GM21528 (cell line): Measurements from ENCODE around the gene TMEM203.

Experiments used
- ATAC-seq: cut with Tn5 transposase; IDR thresholded peaks from one replicate; pipeline ENCODE4 v1.9.1; 2021; ENCODE audit warnings: mild to moderate bottlenecking, moderate library complexity; ENCODE audit not compliant: unreplicated experiment, low FRiP score

TMEM203 gene

GRCh38 chr9:137198051-137198901, 7.2 kb downstream of the TMEM203 start:
- no peak for ATAC-seq

- no peak for ATAC-seq
These were observed 9.8 kb downstream of the TMEM203 start for GRCh38 chr9:137195525-137196220.

- no peak for ATAC-seq
These were observed 10.5 kb downstream of the TMEM203 start for GRCh38 chr9:137194909-137195308.

GRCh38 chr9:137194388-137194787, 11.1 kb downstream of the TMEM203 start:
- ATAC-seq: no peak

DNA sequence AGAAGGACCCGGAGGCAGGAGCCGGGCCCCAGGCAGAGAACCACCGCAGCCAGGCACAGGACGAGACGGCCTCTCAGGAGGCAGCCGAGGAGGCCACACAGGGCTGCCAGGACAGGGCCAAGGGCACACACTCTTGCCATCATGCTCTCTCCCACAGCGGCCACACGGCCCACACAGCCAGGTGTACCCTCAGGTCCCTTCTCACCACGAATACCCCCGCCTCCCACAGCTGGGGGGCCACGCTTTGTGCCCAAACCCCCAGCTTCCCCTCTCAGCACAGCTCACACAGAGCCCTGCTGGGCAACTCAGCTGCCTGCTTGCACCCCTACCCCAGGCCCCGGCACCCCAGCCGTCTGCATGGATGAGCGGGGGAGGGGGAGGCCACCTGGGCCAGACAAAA, 11.7 kb downstream of the TMEM203 start:
- ATAC-seq: no peak

DNA sequence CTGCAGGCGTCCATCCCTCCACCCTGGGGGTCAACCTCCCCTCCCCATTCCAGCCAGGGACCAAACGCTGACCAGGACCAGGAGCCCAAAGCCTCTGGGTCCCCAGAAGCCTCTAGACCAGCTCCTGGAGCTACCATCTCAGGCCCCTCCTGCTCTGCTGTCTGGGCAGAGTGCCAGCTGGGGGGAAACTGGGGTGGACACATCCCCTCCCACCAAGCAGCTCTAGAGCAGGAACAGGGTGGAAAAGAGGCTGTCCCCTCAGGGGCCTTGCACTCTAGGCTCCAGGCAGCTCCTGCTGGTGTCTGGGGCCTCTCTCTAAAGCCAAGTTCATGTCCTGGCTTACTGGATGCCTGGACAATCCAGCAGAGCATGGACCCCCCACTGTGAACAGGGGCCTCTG, 12.6 kb downstream of the TMEM203 start:
- ATAC-seq: no peak

DNA sequence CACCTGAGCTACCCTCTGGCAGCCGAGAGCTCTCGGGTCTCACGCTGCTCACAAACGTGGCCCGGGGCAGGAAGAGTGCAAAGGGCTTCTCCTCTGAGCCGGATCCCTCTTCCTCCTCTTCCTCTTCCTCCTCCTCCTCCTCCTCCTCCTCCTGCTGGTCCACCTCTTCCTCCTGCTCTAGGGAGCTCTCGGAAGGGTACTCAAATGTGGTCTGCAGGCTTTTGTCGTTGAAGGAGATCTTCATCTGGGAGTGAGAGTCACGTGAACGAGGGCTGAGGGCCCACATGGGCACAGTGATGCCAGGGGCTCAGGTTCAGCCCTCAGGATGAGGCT, 13.0 kb downstream of the TMEM203 start:
- no peak for ATAC-seq

GRCh38 chr9:137191691-137192447, 13.6 kb downstream of the TMEM203 start:
- ATAC-seq: no peak

GRCh38 chr9:137191245-137191644, 14.2 kb downstream of the TMEM203 start:
- no peak for ATAC-seq

DNA sequence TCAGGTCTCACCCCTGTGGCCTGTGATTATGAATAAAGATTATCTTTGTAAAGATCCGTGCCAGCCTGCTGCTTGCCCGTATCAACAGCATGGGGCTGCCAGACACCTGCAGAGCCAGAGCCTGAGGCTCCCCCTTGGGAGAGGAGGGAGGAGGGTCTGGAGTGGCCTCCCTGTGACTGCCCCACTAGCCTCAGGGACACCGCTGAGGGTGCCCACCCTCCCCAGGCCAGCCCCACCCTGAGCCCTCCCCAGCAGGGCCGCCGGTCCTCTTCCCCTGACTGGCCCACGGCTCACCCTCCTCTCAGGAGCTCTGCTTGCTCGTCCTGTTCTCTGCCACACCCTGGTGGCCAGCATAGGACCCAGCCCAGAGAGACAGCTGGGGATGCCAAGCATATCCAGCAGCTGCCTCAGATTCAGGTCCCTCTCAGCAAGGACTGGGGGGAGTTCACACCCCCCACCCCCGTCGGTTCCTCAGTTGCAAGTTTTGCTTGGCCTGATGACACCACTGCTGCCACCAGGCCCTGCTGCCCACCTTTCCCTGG, 15.1 kb downstream of the TMEM203 start:
- ATAC-seq: no peak

DNA sequence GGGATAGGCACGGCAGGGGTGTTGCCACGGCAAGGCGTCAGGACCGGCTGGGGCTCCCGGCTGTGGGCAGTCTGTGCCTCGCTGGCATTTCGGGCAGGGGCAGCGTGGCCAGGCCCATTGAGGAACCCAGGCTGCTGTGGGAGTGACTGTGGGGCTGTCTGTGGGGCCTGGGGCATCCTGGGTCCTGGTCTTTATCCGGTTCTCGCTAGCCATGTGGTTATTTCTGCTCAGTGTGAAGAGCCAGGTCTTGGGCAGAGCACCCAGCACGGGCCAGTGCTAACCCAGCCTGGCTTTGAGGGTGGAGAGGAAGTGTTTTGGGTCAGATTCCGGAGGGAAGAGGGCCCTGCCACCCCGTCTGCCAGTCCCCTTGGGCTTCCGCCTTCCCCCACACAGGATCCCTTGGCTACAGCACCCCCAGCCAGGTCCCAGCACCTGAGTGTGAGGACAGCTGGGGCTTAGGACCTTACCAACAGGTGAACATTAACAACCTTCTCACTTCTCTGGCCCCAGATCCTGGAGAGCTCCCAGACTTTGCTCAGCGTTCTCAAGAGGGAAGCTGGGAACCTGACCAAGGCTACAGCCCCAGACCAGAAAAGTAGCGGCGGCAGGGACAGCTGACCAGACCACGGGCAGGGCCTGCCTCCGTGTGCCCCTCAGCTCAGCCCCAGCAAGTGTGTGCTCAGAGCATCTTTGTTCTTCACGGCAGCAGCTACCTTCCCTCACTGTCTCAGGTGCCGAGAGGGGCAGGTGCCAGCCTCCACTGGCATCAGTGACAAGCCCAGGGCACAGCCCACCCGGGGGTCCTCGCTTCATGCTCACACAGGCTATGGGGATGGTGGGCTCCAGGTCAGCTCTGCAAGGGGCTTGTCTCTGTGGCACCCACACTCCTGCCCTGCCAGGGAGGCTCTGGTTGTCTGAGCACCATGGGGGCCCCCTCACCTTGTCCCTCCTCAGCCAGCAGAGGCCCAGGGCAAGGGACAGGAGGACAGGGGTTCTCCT, 15.9 kb downstream of the TMEM203 start:
- ATAC-seq: no peak

DNA sequence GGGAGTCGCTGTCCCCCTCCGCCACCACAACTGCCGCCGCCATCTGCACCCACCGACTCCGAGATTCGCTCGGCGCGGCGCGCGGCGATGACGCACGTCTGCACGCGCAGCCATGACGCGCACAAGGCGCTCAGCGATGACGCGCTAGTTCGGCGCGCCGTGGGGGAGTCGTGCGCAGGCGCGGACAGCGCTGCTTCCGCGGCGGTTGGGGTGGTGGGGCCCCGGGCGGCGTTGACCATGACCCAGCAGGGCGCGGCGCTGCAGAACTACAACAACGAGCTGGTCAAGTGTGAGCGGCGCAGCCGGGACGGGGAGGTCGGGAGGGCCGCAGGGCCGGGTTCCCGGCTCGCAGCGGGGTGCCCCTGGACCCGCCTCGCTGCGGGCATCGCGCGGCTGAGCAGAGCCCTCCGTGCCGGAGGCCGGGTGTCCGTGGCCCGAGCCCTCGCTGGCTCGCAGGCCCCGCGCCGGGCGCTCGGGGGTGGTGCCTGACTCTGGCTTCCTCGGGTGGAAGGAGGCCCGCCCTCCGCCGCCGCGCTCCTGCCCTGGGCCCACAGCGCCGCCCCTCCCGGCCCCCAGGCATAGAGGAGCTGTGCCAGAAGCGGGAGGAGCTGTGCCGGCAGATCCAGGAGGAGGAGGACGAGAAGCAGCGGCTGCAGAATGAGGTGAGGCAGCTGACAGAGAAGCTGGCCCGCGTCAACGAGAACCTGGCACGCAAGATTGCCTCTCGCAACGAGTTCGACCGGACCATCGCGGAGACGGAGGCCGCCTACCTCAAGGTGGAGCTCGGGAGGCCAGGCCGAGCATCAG, 16.8 kb downstream of the TMEM203 start, which contains the start of the genes ANAPC2 and SSNA1:
TSS of gene ANAPC2 (minus strand) at position 71 of the 807 bp plus-strand sequence. CDS start at position 43, 28 bp downstream.
TSS of gene SSNA1 (plus strand) at position 187 of the 807 bp plus-strand sequence. CDS start at position 238, 51 bp downstream.
- peak; percentile 71 for ATAC-seq

DNA sequence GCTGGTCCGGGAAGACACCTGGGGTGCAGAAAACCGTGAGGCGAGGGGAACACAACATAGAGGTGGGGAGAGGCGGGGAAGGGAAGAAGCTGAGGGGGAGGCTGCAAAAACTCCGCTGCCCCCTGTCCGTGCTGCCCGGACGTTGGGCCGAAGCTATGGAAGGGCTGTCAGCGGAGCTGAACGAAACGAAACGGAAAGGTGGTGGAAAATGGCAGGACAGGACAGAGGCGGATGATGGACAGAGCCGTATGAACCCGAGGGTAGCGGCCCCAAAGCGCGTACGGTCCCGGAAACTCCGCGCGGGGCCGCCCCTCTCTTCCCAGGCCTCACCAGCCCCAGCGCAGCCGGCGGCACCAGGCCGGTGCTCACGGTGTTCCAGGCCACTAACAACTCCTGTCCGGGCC, 17.4 kb downstream of the TMEM203 start:
- ATAC-seq: no peak

GRCh38 chr9:137187386-137187785, 18.1 kb downstream of the TMEM203 start:
- ATAC-seq: no peak

- ATAC-seq: no peak
These were observed 19.1 kb downstream of the TMEM203 start for GRCh38 chr9:137186385-137186784.

GRCh38 chr9:137185921-137186320, 19.5 kb downstream of the TMEM203 start:
- no peak for ATAC-seq

DNA sequence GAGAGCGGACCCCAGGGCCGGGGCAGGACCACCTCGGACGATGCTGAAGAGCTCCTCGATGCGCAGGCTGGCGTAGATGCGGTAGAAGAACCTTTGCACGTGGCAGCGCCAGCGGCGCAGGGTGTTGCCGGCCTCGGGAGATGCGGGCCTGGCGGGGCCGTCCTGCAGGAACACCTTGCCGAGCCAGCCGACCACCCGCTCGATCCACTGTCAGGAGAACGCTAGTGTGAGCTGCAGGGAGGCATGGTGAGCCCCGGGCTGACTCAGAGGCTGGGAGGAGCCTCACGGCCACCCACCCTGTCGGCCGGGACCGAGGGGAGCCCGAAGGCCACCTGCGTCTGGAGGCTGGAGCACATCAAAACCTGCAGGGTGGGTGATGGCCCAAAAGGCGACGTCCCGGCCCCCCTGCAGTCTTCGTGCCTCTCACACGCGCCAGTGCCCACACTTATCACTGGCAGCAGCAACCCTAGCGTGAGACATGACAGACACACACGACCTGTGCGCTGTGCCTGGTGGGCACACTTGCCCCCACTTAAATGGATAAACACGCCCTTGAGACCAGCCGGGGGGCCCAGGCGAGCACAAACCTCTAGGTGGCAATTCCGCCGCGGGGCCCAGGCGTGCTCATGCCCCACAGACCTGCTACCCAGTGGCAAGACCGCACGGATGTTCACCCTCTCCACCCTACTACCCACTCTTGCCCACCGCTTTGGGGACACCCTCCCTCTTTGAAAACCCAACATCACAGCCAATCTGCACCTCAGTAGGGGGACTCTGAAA, 20.4 kb downstream of the TMEM203 start:
- no peak for ATAC-seq

DNA sequence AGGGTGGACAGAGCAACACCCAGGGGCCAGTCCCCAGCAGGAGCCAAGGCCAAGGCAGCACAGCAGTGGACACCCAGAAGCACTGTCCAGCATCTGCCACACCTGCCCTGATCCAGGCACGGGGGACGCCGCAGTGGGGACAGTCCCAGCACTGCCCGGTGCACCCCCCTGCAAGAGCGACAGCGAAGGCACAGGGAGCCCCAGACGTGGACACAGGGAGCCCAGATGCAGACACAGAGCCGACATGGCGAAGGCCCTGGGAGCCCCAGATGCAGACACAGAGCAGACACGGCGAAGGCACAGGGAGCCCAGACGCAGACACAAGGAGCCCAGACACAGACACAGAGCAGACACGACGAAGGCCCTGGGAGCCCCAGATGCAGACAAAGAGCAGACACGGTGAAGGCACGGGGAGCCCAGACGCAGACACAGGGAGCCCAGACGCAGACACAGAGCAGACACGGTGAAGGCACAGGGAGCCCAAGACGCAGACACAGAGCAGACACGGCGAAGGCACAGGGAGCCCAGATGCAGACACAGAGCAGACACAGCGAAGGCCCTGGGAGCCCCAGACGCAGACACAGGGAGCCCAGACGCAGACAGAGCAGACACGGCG, 21.4 kb downstream of the TMEM203 start:
- no peak for ATAC-seq
